Cardiac muscle cell (in vitro differentiated cells and primary cell): Measurements from ENCODE around the gene PSMA2. TPM values are rescaled to one million over a fixed set of nuclear protein-coding genes. Genes with fewer than 3 reads are reported as not detected.

Experiments used
- DNase-seq, 2 donors: peaks; one replicate each; pipeline versions ENCODE4 v3.0.0 to v3.0.0-alpha.2; 2010 to 2017; ENCODE audit warnings: low read depth in 1 of 2, low spot score in 1 of 2
- H3K27ac ChIP-seq: fragments of 200-600 bp; sonication (generic); 2 replicates; pipeline ENCODE4 v1.5.1; 2016
- H3K27me3 ChIP-seq: fragments of 200-600 bp; sonication (generic); 2 replicates; pipeline ENCODE4 v1.6.0; 2016; ENCODE audit warnings: control low read depth
- H3K36me3 ChIP-seq: fragments of 200-600 bp; sonication (generic); 2 replicates; pipeline ENCODE4 v1.5.1; 2016; ENCODE audit warnings: control low read depth
- H3K4me1 ChIP-seq: fragments of 200-600 bp; sonication (generic); 2 replicates; pipeline ENCODE4 v1.8.1; 2017; ENCODE audit warnings: low read depth, mild to moderate bottlenecking, mixed run types
- H3K4me3 ChIP-seq: fragments of 200-600 bp; sonication (generic); 2 replicates; pipeline ENCODE4 v1.5.1; 2016; ENCODE audit warnings: mild to moderate bottlenecking
- H3K9me3 ChIP-seq: fragments of 200-600 bp; sonication (generic); 2 replicates; pipeline ENCODE4 v1.5.1; 2017; ENCODE audit warnings: low read depth, mild to moderate bottlenecking, control low read depth
- polyA plus RNA-seq: library from polyadenylated mRNA; unstranded; fragments of >200 nt; fragmentation: Nextera tagmentation; extraction: Ambion mirVana; gene quantifications from 2 replicates; pipeline ENCODE4 v1.2.1, GENCODE V29; 2016
- total RNA-seq: library from RNA; depleted of rRNA; stranded (reverse); fragments of >200 nt; gene quantifications from 2 replicates; pipeline ENCODE4 v1.2.3, GENCODE V29; 2016
- TF ChIP-seq, protein P1 (sequence below): IDR thresholded peaks from 2 replicates; pipeline ENCODE4 v1.5.1; 2012; ENCODE audit warnings: low read depth, mild to moderate bottlenecking, low read length

Gene PSMA2
- total and polyA plus RNA-seq, 2 experiments from 2014 or later = 54.0 to 326 TPM

- Histone ChIP-seq H3K36me3 (no peaks in the 10 kb centered on the region), H3K4me3 (no peak overlapping the region), H3K27ac (no peak overlapping the region), H3K9me3 (no peaks in the 10 kb centered on the region), H3K4me1 (no peaks in the 10 kb centered on the region), H3K27me3 (no peaks in the 10 kb centered on the region)
- DNase-seq = no peak
- TF ChIP-seq, protein P1, sequence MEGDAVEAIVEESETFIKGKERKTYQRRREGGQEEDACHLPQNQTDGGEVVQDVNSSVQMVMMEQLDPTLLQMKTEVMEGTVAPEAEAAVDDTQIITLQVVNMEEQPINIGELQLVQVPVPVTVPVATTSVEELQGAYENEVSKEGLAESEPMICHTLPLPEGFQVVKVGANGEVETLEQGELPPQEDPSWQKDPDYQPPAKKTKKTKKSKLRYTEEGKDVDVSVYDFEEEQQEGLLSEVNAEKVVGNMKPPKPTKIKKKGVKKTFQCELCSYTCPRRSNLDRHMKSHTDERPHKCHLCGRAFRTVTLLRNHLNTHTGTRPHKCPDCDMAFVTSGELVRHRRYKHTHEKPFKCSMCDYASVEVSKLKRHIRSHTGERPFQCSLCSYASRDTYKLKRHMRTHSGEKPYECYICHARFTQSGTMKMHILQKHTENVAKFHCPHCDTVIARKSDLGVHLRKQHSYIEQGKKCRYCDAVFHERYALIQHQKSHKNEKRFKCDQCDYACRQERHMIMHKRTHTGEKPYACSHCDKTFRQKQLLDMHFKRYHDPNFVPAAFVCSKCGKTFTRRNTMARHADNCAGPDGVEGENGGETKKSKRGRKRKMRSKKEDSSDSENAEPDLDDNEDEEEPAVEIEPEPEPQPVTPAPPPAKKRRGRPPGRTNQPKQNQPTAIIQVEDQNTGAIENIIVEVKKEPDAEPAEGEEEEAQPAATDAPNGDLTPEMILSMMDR = no peak
Measured at GRCh38 chr7:42869131-42870020, 62.6 kb downstream of the PSMA2 start.

- DNase-seq = no peak
- H3K27ac ChIP-seq = no peak overlapping the region
- H3K9me3 ChIP-seq = no peaks in the 10 kb centered on the region
- H3K27me3 ChIP-seq = no peaks in the 10 kb centered on the region
- no peaks in the 10 kb centered on the region for H3K36me3 ChIP-seq
- no peaks in the 10 kb centered on the region for H3K4me1 ChIP-seq
- TF ChIP-seq, protein P1 = no peak
- no peak overlapping the region for H3K4me3 ChIP-seq
Measured at GRCh38 chr7:42868480-42868879, 63.5 kb downstream of the PSMA2 start.

Other genes with a start within 250 kb of the PSMA2 start
- 8.0 and 10.4 TPM in 2 replicates for gene C7orf25, start 20.1 kb downstream of the PSMA2 start, total RNA-seq
- gene C7orf25, start 20.1 kb downstream of the PSMA2 start, polyA plus RNA-seq = 5.1 and 5.9 TPM in 2 replicates
- gene MRPL32, start 202 bp upstream of the PSMA2 start, total RNA-seq = 71.9 and 77.0 TPM in 2 replicates
- 125 and 146 TPM in 2 replicates for gene MRPL32, start 202 bp upstream of the PSMA2 start, polyA plus RNA-seq
- 0.06 and 0.39 TPM in 2 replicates for gene HECW1, start 180.5 kb upstream of the PSMA2 start, total RNA-seq
- gene HECW1, start 180.5 kb upstream of the PSMA2 start, polyA plus RNA-seq = 0.13 and 0.72 TPM in 2 replicates